HCT116 (cell line): Measurements from ENCODE around the gene CTXND1.
"Not testable (repeated sequence)": the region's sequence is repeated elsewhere in the genome, so short reads cannot be mapped to it uniquely, and the experiment has no call there.

ENCODE experiments used
- EGR1 ChIP-seq: IDR thresholded peaks from 2 replicates; pipeline ENCODE4 v1.6.1; 2012; ENCODE audit warnings: low read depth
- EZH2 ChIP-seq: fragments of 200-600 bp; sonication (generic); IDR thresholded peaks from 2 replicates; pipeline ENCODE4 v1.6.1; 2017; ENCODE audit warnings: antibody characterized with exemption, mixed run types
- JUND ChIP-seq: IDR thresholded peaks from 2 replicates; pipeline ENCODE4 v1.6.1; 2012
- POLR2A ChIP-seq: IDR thresholded peaks from 2 replicates; pipeline ENCODE4 v1.7.0; 2011; ENCODE audit warnings: borderline replicate concordance; ENCODE audit not compliant: insufficient read depth, insufficient read length; ENCODE audit errors: extremely low read depth
- POLR2AphosphoS5 ChIP-seq: IDR thresholded peaks from 2 replicates; pipeline ENCODE4 v1.6.1; 2011; ENCODE audit warnings: mild to moderate bottlenecking, low read depth, low read length, moderate library complexity
- RAD21 ChIP-seq: IDR thresholded peaks from 2 replicates; pipeline ENCODE4 v1.6.1; 2012; ENCODE audit warnings: low read depth, mild to moderate bottlenecking
- SIN3A ChIP-seq: IDR thresholded peaks from 2 replicates; pipeline ENCODE4 v1.6.1; 2012; ENCODE audit warnings: low read depth
- SP1 ChIP-seq: IDR thresholded peaks from 2 replicates; pipeline ENCODE4 v1.6.1; 2012; ENCODE audit warnings: low read depth
- SRF ChIP-seq: IDR thresholded peaks from 2 replicates; pipeline ENCODE4 v1.6.1; 2012; ENCODE audit warnings: low read depth
- ZFX ChIP-seq: fragments of 450-650 bp; IDR thresholded peaks from 2 replicates; pipeline ENCODE4 v1.6.1; 2017
- TF ChIP-seq, protein P1 (sequence below), 3 experiments: fragments of 200-600 bp in 1 of 3; sonication (generic) in 1 of 3; IDR thresholded peaks in 2 of 3; conservative IDR thresholded peaks in 1 of 3; 2 replicates each; pipeline ENCODE4 v1.5.1; 2012 to 2017; ENCODE audit warnings: low read depth in 2 of 3, low read length in 2 of 3, antibody characterized with exemption in 1 of 3, borderline replicate concordance in 1 of 3, control low read depth in 1 of 3, mild to moderate bottlenecking in 1 of 3, mixed read lengths in 1 of 3, mixed run types in 1 of 3, moderate library complexity in 1 of 3; ENCODE audit not compliant: insufficient read depth in 1 of 3
- TF ChIP-seq, protein P2 (sequence below): IDR thresholded peaks from 2 replicates; pipeline ENCODE4 v1.6.1; 2012; ENCODE audit warnings: low read depth
- TF ChIP-seq, protein P3 (sequence below): IDR thresholded peaks from 2 replicates; pipeline ENCODE4 v1.6.1; 2012
- TF ChIP-seq, protein P4 (sequence below): IDR thresholded peaks from 2 replicates; pipeline ENCODE4 v1.6.1; 2012

DNA sequence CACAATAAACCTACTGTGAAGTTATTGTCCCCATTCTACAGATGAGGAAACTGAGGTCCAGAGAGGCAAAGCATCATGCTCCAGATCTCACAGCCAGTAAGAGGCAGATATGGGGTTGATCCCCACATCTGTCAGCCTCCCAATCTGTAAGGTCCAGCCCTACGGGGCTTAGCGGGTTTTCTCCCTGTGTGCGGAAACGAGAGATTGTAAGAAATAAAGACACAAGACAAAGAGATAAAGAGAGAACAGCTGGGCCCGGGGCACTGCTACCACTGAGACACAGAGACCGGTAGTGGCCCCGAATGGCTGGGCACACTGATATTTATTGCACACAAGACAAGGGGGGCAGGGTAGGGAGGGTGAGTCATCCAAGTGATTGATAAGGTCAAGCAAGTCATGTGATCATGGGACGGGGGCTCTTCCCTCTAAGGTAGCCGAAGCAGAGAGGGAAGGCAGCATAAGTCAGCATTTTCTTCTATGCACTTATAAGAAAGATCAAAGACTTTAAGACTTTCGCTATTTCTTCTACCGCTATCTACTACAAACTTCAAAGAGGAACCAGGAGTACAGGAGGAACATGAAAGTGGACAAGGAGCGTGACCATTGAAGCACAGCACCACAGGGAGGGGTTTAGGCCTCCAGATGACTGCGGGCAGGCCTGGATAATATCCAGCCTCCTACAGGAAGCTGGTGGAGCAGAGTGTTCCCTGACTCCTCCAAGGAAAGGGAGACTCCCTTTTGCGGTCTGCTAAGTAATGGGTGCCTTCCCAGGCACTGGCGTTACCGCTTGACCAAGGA lies 96.4 kb downstream of the CTXND1 start:
- not testable (repeated sequence) for TF ChIP-seq EZH2, POLR2A, SP1, POLR2AphosphoS5, RAD21, SRF, JUND, EGR1, ZFX, SIN3A
- TF ChIP-seq, protein P1, sequence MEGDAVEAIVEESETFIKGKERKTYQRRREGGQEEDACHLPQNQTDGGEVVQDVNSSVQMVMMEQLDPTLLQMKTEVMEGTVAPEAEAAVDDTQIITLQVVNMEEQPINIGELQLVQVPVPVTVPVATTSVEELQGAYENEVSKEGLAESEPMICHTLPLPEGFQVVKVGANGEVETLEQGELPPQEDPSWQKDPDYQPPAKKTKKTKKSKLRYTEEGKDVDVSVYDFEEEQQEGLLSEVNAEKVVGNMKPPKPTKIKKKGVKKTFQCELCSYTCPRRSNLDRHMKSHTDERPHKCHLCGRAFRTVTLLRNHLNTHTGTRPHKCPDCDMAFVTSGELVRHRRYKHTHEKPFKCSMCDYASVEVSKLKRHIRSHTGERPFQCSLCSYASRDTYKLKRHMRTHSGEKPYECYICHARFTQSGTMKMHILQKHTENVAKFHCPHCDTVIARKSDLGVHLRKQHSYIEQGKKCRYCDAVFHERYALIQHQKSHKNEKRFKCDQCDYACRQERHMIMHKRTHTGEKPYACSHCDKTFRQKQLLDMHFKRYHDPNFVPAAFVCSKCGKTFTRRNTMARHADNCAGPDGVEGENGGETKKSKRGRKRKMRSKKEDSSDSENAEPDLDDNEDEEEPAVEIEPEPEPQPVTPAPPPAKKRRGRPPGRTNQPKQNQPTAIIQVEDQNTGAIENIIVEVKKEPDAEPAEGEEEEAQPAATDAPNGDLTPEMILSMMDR (IDR thresholded peaks at IDR 0.05 in 2 of 3, conservative IDR thresholded peaks at IDR 0.05 in 1 of 3; ENCODE audit: borderline replicate concordance in 1 of 3, insufficient read depth in 1 of 3, low read depth in 2 of 3, low read length in 2 of 3), result not testable (repeated sequence)
- TF ChIP-seq, protein P2, sequence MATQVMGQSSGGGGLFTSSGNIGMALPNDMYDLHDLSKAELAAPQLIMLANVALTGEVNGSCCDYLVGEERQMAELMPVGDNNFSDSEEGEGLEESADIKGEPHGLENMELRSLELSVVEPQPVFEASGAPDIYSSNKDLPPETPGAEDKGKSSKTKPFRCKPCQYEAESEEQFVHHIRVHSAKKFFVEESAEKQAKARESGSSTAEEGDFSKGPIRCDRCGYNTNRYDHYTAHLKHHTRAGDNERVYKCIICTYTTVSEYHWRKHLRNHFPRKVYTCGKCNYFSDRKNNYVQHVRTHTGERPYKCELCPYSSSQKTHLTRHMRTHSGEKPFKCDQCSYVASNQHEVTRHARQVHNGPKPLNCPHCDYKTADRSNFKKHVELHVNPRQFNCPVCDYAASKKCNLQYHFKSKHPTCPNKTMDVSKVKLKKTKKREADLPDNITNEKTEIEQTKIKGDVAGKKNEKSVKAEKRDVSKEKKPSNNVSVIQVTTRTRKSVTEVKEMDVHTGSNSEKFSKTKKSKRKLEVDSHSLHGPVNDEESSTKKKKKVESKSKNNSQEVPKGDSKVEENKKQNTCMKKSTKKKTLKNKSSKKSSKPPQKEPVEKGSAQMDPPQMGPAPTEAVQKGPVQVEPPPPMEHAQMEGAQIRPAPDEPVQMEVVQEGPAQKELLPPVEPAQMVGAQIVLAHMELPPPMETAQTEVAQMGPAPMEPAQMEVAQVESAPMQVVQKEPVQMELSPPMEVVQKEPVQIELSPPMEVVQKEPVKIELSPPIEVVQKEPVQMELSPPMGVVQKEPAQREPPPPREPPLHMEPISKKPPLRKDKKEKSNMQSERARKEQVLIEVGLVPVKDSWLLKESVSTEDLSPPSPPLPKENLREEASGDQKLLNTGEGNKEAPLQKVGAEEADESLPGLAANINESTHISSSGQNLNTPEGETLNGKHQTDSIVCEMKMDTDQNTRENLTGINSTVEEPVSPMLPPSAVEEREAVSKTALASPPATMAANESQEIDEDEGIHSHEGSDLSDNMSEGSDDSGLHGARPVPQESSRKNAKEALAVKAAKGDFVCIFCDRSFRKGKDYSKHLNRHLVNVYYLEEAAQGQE, result not testable (repeated sequence)
- TF ChIP-seq, protein P3, sequence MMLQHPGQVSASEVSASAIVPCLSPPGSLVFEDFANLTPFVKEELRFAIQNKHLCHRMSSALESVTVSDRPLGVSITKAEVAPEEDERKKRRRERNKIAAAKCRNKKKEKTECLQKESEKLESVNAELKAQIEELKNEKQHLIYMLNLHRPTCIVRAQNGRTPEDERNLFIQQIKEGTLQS, result not testable (repeated sequence)
- TF ChIP-seq, protein P4, sequence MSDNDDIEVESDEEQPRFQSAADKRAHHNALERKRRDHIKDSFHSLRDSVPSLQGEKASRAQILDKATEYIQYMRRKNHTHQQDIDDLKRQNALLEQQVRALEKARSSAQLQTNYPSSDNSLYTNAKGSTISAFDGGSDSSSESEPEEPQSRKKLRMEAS, result not testable (repeated sequence)
